Superior temporal gyrus (tissue), 1 donor: ENCODE results near the gene STIL.

Experiments used
- DNase-seq: peaks from one replicate; pipeline ENCODE4 v3.0.0-alpha.2; 2016; ENCODE audit errors: extremely low spot score

The STIL gene

GRCh38 chr1:47235241-47235681 lies 78.7 kb downstream of the STIL start:
- no peak for DNase-seq

DNA sequence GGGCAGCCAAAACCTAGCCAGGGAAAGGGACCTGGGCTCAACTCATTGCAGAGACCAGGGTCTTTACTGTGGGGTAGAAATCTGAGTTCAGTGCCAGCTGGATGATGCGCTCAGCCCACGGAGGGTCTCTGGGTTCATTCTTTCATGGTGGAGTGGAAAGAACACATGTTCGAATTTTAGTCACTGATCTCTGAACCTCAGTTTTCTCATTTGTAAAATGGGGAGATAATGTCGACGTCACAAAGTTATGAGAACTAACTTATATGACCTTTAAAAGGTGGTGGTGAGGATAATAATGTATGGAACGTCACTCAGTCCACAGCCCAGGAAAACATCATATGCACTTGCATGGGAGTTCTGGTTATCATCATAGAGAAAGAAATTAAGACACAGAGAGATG lies 80.8 kb downstream of the STIL start:
- DNase-seq, result no peak

GRCh38 chr1:47232187-47232874 lies 81.6 kb downstream of the STIL start, which contains the start of gene TAL1:
TSS of gene TAL1 (minus strand) at chr1:47232225. CDS start at chr1:47225888, 6,337 bp downstream.
- DNase-seq, result no peak

DNA sequence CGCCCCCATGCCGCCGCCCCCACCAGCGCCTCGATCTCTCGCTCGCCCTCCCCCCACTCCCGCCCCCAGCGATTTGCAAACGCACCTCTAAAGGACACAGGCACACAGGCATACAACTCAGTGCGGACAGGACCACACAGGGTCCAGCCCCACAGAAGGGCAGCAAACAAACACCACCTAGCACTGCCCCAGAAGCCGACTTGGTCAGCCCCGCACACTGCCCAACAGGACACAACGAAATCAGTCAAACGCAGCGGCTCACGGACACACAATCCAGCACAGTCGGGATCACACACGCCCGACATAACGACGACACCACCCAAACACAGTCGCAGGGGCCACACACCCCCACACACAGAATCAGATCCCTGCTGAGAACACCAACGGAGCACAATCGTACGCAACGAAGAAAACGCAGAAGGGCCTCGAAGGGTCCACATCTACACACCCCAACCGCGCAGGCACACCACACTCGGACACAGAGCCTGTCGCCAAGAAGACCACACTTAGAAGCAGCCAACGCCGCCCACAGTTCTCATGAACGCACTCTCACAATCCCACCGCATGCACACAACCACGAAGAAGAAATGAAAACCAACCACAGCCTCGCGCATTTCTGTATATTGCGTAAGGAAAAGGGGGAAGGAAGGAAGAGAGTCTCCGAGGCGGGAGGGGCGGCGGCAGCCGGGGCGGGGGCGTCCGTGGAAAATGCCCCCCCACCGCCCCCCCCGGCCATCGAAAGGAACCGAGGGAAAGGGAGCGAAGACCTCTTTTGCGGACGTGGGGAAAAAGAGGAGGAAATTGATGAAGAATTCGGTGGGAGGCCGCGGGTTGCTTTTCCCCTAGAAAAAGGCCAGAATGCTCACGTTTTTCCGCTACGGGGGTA lies 82.4 kb downstream of the STIL start:
- DNase-seq, result no peak

DNA sequence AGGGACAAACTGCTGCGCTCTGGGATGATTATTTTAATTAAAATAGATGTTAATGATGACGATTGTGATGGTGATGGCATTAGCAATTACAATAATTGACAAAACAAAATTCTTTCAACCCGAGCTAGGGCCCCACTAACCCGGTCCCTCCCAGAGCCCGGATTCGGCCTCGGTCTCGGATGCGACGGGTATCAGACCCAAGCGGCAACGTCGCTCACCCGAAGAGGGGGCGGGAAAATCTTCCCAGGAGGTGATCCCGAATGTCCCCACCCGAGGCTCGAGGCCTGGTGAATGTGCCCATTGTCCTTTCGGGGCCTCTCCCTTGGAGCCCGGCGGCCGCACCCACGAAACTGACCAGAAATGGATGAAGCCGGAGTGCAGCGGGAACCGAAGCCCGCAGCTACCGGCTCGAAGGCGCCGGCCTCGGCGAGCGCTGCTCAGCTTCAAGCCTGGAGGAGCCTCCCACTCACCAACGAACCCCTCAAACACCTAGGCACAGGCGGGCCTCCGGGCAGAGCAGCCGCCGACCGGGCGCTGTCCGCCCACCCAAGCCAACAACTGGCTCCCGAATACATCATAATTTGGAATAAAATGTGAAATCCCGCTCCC lies 83.2 kb downstream of the STIL start:
- DNase-seq, result no peak

- DNase-seq, result no peak
Observed at GRCh38 chr1:47229886-47230691, 83.9 kb downstream of the STIL start.

DNA sequence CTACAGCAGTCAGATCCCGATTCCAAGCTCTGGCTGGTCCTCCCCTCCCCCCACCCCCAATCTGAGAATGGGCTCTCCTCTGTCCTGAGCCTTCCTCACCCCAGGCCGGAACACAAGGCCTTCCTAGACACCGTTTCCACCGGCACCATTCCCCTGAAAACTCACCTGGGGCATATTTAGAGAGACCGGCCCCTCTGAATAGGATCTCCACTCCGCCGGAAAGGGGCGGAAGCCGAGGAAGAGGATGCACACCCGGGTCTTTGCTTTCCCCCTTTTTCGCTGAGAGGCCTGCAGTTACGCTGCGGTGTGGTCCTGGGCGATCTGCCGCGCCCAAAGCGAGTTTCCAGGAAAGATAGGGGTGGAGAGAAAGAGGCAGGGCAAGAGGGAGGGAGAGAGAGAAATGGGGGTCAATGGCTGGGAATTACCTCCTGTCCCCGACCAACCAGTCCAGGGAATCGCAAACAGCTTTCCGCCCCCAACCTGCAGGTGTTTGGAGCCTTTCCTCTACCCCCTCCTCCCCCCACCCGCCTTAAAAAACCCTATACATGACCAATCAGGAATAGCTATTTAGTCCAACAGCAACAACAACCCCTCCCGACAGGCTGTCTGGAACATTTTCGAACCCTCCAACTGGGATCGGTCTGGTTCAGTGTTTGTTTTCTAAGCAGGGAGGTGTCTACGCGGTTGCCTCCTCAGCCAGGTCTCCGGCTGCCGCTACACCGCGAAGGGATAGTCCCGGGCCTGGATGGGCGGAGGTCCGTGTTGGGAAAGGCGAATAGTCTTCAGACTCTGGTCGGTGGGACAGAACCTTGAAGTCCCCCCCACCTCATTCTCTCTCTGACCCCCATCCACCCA lies 84.7 kb downstream of the STIL start:
- no peak for DNase-seq

DNA sequence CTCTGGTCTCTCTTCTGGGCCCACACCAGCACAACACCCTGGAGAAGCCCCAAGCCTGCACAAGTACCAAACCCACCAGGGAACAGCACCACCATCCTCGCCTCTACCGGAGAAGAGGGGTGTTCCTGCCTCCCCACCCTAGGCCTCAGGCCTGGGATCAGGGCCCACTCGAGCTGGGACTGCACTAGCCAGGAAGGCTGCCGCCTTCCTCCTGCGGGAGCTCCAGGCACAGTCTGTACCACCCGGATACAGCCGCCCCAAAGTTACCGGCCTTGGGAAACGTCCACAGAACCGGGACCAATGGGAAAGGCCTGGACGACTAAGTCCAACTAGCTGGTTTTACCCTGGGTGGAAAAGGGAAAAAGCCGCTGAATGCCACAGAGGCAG lies 85.3 kb downstream of the STIL start:
- DNase-seq, result no peak

- DNase-seq, result no peak
Observed at GRCh38 chr1:47227341-47228232, 86.4 kb downstream of the STIL start.

- no peak for DNase-seq
Observed at GRCh38 chr1:47226839-47227215, 87.1 kb downstream of the STIL start.

DNA sequence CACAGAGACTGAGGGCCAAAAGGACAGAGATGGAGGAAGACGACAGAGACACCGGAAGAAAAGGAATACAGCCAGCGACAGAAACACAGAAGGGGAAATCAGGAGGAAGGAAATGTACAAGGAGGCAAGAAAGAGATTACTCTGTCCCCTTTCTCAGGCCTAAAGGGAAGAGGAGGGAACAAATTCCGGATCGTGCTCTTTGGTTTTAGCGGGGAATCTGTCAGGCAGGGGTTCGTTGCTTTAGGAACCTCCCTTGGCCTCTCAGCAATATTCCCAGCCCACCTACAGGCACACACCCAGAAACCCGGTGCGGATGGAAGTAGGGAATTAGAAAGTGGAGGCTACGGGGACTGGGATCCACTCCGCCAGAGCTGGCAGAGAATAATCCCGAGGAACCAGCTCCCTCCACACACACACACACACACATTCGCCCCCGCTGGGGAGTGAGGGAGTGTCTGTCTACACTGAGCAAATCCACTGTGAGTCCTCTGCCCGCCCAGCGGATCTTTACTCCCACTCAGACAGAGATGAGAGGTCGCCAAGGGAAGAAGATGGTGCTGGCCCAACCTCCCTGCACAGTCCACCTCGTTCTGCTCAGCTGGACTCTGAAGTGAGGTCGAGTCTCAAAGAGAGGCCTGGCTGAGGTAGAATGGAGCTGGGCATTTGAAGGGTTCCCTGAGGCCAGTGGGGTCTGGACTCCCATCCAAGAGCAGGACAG lies 87.7 kb downstream of the STIL start:
- DNase-seq, result no peak

DNA sequence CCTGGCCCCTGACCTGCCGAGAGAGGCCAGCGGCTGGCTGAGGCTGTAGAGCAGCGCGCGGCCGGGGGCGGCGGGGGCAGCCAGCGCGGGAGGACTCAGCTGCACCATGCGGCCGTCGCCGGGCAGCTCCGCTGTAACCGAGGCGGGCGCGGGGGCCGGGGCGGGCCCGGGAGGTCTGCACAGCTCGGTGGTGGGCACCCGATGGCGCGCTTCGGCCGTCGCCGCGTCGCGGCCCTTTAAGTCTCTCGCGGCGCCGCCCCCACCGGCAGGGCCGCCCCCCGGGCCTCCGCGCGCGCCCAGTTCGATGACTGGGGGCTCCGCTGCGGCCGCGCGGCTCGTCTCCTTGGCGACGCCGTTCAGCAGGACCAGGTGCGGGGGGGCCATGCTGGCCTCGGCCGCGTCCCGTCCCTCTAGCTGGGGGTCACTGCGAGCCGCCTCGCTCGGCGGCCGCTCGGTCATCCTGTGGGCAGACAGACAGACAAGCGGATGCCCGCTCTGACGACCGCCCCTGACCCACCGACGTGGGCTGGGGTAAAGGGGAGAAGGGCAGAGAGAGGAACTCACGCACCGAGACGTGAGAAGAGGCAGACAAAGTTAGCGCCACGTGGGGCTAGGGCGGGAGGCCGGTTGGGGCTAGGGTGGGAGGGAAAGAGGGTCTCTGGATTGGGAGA lies 88.4 kb downstream of the STIL start:
- no peak for DNase-seq

DNA sequence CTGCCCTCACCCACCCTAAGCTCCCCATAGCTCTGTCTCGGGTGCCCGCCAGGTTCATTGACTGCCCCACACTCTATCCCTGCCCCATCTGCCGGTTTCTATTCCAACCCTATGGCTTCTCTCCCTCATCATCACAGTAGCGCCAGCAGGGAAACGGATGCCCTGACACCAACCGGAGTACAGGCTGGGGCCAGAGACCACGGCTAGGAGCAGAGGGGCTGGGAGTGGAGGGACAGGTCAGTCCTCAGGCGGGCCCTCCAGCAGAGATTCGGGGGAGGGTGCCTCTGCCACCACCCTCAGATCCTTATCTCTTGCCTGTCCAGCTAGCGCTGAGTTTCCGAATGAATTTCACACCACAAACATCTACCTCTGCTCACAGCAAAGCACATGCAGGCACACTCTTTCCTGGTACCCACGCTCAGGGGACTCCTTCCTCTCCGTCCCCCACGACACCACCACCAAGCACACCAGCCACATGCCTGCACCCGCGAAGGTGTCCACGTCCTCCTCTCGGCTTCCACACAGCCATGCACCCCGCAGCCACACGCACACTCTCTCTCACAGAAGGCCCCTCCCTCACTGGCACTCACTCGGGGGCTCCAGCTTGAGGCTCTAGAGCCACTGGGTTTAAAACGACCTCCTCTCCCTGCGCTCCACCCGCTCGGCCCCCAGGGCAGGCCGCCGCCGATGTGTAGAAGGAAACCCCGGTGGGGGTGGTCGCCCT lies 89.1 kb downstream of the STIL start:
- DNase-seq, result no peak

DNA sequence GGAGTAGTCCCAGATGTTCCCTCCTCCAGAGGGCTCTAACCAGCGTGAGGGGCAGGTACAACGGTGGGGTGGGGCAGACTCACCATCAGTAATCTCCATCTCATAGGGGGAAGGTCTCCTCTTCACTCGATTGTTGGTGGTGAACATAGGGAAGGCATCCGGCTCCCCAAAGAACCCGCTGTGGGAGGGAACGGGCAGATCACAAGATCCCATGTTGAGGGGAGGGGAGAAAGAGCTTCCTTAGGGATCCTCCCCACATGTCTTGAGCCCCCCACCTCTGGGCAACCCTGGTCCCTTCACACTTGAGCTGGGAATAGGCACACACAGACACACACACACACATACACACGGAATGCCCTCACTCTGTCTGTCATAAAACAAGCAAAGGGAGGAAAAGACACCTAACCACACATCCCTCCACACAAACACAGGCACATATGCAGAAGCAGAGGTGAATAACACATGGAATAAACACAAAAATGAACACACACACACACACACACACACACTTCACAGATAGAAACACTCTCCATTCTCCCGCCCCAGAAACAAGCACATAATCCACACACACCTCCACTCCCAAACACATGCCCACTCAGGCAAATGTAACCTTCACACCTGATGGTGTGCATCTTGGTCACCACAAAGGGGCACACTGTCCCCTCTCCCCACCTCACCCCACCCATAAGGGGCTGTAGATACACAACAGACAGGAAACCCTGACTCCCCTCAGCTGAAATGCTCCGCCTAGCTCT lies 89.8 kb downstream of the STIL start:
- no peak for DNase-seq

- DNase-seq, result no peak
Observed at GRCh38 chr1:47223174-47223920, 90.6 kb downstream of the STIL start.

DNA sequence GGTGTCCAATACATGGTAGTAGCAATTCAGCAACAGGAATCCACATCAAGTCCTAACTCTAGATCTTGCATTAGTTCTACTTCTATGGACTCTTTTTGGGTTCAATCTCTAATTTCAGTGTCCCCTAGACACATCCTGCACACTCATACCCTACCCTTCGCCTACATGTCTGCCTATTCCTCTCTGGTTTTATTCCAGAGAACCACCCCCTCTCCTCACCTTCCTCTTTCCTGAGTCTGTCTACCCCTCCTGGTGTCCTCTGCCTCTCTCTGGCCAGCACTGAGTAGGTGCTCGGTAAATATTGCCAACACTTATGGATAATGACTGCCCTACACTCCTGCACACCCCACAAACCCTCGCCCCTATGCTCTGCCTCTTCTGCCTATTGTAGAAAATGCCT lies 91.5 kb downstream of the STIL start:
- DNase-seq, result no peak
